ENCODE data around the gene ZC3H10.
"Not testable (repeated sequence)": the region's sequence is repeated elsewhere in the genome, so short reads cannot be mapped to it uniquely, and the experiment has no call there.

DNA sequence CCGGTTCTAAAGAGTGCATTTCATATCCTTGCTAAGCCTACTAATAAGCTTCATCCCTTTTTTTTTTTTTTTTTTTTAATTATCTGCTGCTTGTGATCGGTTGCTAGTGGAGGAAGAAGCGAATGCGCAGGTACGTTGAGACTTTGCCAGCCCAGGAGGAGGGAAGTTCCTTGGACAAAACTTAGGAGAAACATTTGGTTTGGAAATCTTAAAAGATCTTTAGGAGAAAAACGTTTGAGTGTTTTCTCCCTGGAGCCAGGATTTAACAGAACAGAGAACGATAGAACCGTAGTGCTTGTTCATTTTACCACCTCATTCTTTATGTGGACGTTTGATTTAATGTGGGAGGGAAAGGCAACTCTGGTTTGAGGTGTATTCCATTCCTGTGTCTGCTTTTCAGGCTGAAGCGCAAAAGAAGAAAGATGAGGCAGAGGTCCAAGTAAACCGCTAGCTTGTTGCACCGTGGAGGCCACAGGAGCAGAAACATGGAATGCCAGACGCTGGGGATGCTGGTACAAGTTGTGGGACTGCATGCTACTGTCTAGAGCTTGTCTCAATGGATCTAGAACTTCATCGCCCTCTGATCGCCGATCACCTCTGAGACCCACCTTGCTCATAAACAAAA lies 872 bp upstream of the ZC3H10 start:
- TF ChIP-seq, protein P1, sequence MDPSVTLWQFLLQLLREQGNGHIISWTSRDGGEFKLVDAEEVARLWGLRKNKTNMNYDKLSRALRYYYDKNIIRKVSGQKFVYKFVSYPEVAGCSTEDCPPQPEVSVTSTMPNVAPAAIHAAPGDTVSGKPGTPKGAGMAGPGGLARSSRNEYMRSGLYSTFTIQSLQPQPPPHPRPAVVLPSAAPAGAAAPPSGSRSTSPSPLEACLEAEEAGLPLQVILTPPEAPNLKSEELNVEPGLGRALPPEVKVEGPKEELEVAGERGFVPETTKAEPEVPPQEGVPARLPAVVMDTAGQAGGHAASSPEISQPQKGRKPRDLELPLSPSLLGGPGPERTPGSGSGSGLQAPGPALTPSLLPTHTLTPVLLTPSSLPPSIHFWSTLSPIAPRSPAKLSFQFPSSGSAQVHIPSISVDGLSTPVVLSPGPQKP (IDR thresholded peaks at IDR 0.05; ENCODE audit: borderline replicate concordance, low read depth, low read length), result not testable (repeated sequence)
- TF ChIP-seq RFX5 (IDR thresholded peaks at IDR 0.05; ENCODE audit: low read depth, low read length); MXI1 (IDR thresholded peaks at IDR 0.05; ENCODE audit: borderline replicate concordance, low read depth, low read length); CTCF (conservative IDR thresholded peaks at IDR 0.05; ENCODE audit: low read depth, low read length); RAD21 (IDR thresholded peaks at IDR 0.05; ENCODE audit: low read length); POLR2A (IDR thresholded peaks at IDR 0.05; ENCODE audit: low read depth, low read length); CEBPB (IDR thresholded peaks at IDR 0.05; ENCODE audit: low read depth, low read length); MAFK (IDR thresholded peaks at IDR 0.05; ENCODE audit: low read depth, low read length); BHLHE40 (IDR thresholded peaks at IDR 0.05; ENCODE audit: low read depth, low read length); SMC3 (IDR thresholded peaks at IDR 0.05; ENCODE audit: low read depth, low read length); MAZ (IDR thresholded peaks at IDR 0.05; ENCODE audit: borderline replicate concordance, low read depth, low read length): not testable (repeated sequence)
- TF ChIP-seq, protein P2, sequence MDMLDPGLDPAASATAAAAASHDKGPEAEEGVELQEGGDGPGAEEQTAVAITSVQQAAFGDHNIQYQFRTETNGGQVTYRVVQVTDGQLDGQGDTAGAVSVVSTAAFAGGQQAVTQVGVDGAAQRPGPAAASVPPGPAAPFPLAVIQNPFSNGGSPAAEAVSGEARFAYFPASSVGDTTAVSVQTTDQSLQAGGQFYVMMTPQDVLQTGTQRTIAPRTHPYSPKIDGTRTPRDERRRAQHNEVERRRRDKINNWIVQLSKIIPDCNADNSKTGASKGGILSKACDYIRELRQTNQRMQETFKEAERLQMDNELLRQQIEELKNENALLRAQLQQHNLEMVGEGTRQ (IDR thresholded peaks at IDR 0.05; ENCODE audit: low read depth, low read length), result not testable (repeated sequence)

Data from IMR-90 (cell line).